Tibial nerve (tissue), 4 donors: ENCODE measurements around the gene TNIK.

Source experiments
- EP300 ChIP-seq, 2 donors: sonication (generic); formaldehyde crosslinking; IDR thresholded peaks; one replicate each; pipeline ENCODE4 v1.6.1; 2017; ENCODE audit warnings: antibody characterized with exemption in 2 of 2, mild to moderate bottlenecking in 1 of 2
- TF ChIP-seq, protein P1 (sequence below), 5 experiments: fragments of 200-600 bp in 3 of 5; fragments of 450-650 bp in 2 of 5; sonication (generic) in 3 of 5; IDR thresholded peaks; one replicate each; pipeline ENCODE4 v1.5.1; 2016 to 2019; ENCODE audit warnings: antibody characterized with exemption in 5 of 5, mild to moderate bottlenecking in 3 of 5, moderate library complexity in 2 of 5

- TF ChIP-seq EP300 (IDR thresholded peaks at IDR 0.05), result no peak
- TF ChIP-seq, protein P1, sequence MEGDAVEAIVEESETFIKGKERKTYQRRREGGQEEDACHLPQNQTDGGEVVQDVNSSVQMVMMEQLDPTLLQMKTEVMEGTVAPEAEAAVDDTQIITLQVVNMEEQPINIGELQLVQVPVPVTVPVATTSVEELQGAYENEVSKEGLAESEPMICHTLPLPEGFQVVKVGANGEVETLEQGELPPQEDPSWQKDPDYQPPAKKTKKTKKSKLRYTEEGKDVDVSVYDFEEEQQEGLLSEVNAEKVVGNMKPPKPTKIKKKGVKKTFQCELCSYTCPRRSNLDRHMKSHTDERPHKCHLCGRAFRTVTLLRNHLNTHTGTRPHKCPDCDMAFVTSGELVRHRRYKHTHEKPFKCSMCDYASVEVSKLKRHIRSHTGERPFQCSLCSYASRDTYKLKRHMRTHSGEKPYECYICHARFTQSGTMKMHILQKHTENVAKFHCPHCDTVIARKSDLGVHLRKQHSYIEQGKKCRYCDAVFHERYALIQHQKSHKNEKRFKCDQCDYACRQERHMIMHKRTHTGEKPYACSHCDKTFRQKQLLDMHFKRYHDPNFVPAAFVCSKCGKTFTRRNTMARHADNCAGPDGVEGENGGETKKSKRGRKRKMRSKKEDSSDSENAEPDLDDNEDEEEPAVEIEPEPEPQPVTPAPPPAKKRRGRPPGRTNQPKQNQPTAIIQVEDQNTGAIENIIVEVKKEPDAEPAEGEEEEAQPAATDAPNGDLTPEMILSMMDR (IDR thresholded peaks at IDR 0.05), result no peak
Observed at GRCh38 chr3:171451915-171452314, 8.3 kb downstream of the TNIK start.
